HG03558 (cell line): ENCODE results near the gene PACS1.
"Not testable (repeated sequence)": the region's sequence is repeated elsewhere in the genome, so short reads cannot be mapped to it uniquely, and the experiment has no call there.

Experiments used
- ATAC-seq: cut with Tn5 transposase; IDR thresholded peaks from one replicate; pipeline ENCODE4 v1.9.1; 2021; ENCODE audit warnings: moderate number of reproducible peaks; ENCODE audit not compliant: unreplicated experiment; ENCODE audit errors: extremely low read depth

The PACS1 gene

GRCh38 chr11:66239511-66239910, 169.4 kb downstream of the PACS1 start:
- ATAC-seq: no peak

GRCh38 chr11:66239998-66240780, 170.1 kb downstream of the PACS1 start:
- ATAC-seq: no peak

GRCh38 chr11:66240781-66241136, 170.7 kb downstream of the PACS1 start:
- ATAC-seq: no peak

- ATAC-seq: no peak
These were observed 172.2 kb downstream of the PACS1 start for GRCh38 chr11:66242095-66242765.

- no peak for ATAC-seq
These were observed 173.9 kb downstream of the PACS1 start for GRCh38 chr11:66243782-66244535.

GRCh38 chr11:66247295-66247694, 177.2 kb downstream of the PACS1 start:
- no peak for ATAC-seq

- ATAC-seq: no peak
These were observed 177.7 kb downstream of the PACS1 start for GRCh38 chr11:66247801-66248200.

- ATAC-seq: no peak
These were observed 178.8 kb downstream of the PACS1 start for GRCh38 chr11:66248903-66249302.

GRCh38 chr11:66251809-66252208, 181.7 kb downstream of the PACS1 start:
- no peak for ATAC-seq

GRCh38 chr11:66253081-66253480, 183.0 kb downstream of the PACS1 start:
- ATAC-seq: not testable (repeated sequence)

- no peak for ATAC-seq
These were observed 188.4 kb downstream of the PACS1 start for GRCh38 chr11:66258473-66258893.

GRCh38 chr11:66259225-66259624, 189.2 kb downstream of the PACS1 start:
- ATAC-seq: no peak

GRCh38 chr11:66259956-66260355, 189.9 kb downstream of the PACS1 start:
- ATAC-seq: no peak

GRCh38 chr11:66261578-66261977, 191.5 kb downstream of the PACS1 start:
- ATAC-seq: no peak

GRCh38 chr11:66262191-66262590, 192.1 kb downstream of the PACS1 start:
- no peak for ATAC-seq

GRCh38 chr11:66262696-66263095, 192.6 kb downstream of the PACS1 start:
- no peak for ATAC-seq

GRCh38 chr11:66263231-66263630, 193.2 kb downstream of the PACS1 start:
- ATAC-seq: no peak

GRCh38 chr11:66263785-66264184, 193.7 kb downstream of the PACS1 start:
- no peak for ATAC-seq

GRCh38 chr11:66264383-66264782, 194.3 kb downstream of the PACS1 start:
- no peak for ATAC-seq

- ATAC-seq: no peak
These were observed 194.8 kb downstream of the PACS1 start for GRCh38 chr11:66264914-66265313.
